ENCODE data around the gene CHRNB2. TPM values are rescaled to one million over a fixed set of nuclear protein-coding genes. Genes with fewer than 3 reads are reported as not detected.

The CHRNB2 gene
- total and polyA plus RNA-seq, 2 of the 8 experiments (the other 6 are each of a cell fraction or from before 2014, with no cell fraction given), result 3.1 to 4.1 TPM

DNA sequence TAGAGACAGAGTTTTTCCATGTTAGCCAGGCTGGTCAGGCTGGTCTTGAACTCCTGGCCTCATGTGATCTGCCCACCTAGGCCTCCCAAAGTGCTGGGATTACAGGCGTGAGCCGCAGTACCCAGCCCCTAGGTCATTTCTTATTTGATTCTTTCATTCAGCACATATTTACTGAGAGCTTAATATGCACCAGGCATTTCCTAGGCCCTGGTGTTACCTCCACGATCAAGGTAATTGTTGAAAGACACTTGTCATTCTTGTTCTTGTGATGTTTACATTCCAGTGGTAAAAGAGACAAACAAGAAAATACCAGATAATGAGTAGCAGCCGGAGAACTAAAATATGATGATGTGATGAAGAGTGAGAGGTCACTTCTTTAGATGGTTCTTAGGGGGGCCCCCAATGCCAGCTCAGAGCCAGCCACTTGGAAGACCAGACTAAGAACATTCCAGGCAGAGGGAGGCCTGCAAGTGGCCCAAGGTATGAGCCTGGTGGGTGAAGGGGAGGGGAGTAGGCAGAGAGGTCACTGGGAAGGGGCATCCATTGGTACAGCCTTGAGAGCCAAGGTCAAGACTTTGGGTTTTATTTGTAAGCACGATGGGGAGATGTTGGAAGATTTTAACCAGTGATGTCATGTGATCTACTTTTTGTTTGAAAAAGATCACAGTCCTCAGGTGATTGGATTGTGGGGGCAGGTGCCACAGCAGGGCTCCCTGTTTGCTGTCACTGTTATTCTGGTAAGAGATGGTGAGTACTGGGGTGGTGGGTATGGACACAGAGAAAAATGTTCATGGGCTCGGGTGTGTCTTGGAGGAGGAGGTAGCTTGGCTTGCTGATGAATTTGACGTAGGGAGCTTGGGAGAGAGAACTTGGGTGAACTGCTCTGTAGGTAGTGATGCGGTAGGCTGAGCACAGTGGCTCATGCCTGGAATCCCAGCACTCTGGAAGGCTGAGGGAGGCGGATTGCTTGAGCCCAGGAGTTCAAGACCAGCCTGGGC is 27.8 kb upstream of the CHRNB2 start (continued):
- TF ChIP-seq EGR1 (IDR thresholded peaks at IDR 0.05; ENCODE audit: borderline replicate concordance, low read depth, low read length), result no peak
- TF ChIP-seq HDAC2 (IDR thresholded peaks at IDR 0.05; ENCODE audit: borderline replicate concordance in 1 of 2, low read depth in 2 of 2, low read length in 2 of 2), result no peak
- TF ChIP-seq CHD1 (IDR thresholded peaks at IDR 0.05; ENCODE audit: low read depth, low read length), result no peak
- TF ChIP-seq SIRT6 (IDR thresholded peaks at IDR 0.05; ENCODE audit: low read length), result no peak

Data from H1 (cell line).